ENCODE measurements around the gene GPR158.
A peak's percentile ranks its signal among the peaks of the same experiment; 100 is the strongest.
"Not testable (repeated sequence)": the region's sequence is repeated elsewhere in the genome, so short reads cannot be mapped to it uniquely, and the experiment has no call there.

GPR158 gene, protein sequence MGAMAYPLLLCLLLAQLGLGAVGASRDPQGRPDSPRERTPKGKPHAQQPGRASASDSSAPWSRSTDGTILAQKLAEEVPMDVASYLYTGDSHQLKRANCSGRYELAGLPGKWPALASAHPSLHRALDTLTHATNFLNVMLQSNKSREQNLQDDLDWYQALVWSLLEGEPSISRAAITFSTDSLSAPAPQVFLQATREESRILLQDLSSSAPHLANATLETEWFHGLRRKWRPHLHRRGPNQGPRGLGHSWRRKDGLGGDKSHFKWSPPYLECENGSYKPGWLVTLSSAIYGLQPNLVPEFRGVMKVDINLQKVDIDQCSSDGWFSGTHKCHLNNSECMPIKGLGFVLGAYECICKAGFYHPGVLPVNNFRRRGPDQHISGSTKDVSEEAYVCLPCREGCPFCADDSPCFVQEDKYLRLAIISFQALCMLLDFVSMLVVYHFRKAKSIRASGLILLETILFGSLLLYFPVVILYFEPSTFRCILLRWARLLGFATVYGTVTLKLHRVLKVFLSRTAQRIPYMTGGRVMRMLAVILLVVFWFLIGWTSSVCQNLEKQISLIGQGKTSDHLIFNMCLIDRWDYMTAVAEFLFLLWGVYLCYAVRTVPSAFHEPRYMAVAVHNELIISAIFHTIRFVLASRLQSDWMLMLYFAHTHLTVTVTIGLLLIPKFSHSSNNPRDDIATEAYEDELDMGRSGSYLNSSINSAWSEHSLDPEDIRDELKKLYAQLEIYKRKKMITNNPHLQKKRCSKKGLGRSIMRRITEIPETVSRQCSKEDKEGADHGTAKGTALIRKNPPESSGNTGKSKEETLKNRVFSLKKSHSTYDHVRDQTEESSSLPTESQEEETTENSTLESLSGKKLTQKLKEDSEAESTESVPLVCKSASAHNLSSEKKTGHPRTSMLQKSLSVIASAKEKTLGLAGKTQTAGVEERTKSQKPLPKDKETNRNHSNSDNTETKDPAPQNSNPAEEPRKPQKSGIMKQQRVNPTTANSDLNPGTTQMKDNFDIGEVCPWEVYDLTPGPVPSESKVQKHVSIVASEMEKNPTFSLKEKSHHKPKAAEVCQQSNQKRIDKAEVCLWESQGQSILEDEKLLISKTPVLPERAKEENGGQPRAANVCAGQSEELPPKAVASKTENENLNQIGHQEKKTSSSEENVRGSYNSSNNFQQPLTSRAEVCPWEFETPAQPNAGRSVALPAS (N-terminal part only)

DNA sequence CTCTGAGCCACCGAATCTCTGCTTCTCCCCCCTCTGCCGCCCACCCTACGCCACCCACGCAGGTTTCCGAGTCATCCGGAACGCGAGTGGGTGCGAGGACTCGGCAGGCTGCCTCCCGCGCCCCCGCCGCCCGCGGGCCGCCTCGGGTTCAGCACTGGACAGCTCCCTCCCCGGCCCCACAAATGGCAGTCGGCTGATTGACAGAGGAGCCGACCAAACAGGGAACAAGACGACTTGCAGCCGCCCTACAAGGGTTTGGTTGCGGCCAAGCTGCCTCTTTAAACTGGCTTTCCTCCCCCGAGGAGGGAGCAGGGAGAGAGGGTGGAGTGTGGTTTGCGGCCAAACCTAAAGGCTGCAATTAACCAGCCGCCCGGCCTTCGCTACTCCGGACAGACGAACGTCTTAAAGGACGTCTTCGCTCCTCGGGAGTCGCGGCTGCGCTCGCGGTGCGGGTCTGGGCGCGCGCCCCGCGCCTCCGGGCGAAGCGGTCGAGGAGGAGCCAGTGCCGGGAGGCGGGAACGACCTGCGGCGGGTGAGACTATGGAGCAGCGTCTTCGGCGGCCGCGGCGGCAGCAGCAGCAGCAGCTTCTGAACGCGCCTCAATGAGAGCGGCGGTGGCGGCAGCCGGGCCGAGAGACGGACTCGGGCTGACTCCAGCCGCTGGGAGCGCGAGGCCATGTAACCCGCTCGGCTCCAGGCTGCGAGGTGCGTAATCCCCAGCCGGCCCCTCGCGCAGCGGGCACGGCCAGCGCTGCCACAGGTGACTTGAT, at the start of gene GPR158:
Gene GPR158 (plus strand): TSS at position 541 of the 770 bp plus-strand sequence. CDS start 420 bp downstream, outside the sequence.
- H3K27me3 ChIP-seq (ENCODE audit: control insufficient read depth, insufficient read depth, low read length), result peaks cover 15% of the 10 kb centered on the region
- no peak within 1 kb of the TSS for H3K9ac ChIP-seq (ENCODE audit: low read length)
- H3K4me3 ChIP-seq (ENCODE audit: low read length), result peak within 1 kb of the TSS; percentile 71
- H3K36me3 ChIP-seq (ENCODE audit: control insufficient read depth, insufficient read depth, low read length), result no peaks in the 10 kb centered on the region
- no peaks in the 10 kb centered on the region for H3K4me1 ChIP-seq (ENCODE audit: control insufficient read depth, insufficient read depth, low read length)
- H3K27ac ChIP-seq (ENCODE audit: low read depth, low read length), result no peak within 1 kb of the TSS

DNA sequence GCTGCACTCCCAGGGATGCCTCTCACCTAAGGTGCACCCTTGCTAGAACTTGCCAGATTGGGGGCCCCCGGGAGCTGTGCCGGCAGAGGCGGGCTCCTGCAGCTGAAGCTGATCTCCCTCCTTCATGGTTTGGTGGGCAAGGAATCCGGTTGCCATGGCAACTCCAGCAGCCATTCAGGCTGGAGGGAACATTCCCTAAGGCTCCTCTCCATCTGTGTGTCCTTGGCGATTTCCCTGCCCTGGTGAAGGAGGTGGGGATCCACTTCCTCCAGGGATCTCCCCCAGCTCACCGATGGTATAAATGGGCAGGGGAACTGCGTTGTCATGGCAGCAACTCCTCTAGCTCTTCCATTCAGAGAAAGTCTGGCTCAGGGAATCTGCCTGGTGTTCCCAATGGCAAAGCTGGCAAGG, 49.6 kb upstream of the GPR158 start:
- Histone ChIP-seq H3K4me3 (ENCODE audit: low read length) (no peak overlapping the region), H3K9ac (ENCODE audit: low read length) (no peak overlapping the region), H3K36me3 (ENCODE audit: control insufficient read depth, insufficient read depth, low read length) (no peaks in the 10 kb centered on the region), H3K27ac (ENCODE audit: low read depth, low read length) (no peak overlapping the region), H3K4me1 (ENCODE audit: control insufficient read depth, insufficient read depth, low read length) (no peaks in the 10 kb centered on the region), H3K27me3 (ENCODE audit: control insufficient read depth, insufficient read depth, low read length) (no peaks in the 10 kb centered on the region)

DNA sequence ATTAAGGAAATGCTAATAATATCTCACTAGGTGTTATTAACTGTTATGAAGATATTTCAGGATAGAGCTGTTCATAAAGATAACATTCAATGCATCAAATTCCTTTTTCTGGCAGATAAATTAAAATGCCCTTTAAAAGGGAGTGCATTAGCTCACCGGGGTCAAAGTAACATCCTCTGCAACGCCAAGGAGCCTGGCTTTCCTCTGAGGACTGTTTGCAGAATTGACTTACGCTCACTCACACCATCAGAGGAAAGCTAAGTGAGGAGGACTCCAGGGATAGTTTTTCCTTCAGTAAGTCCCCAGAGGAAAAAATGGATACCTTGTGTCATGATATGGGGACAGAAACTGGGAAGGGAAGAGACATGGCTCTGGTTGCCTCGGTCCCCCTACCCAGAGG, 45.2 kb upstream of the GPR158 start:
- no peaks in the 10 kb centered on the region for H3K36me3 ChIP-seq (ENCODE audit: control insufficient read depth, insufficient read depth, low read length)
- no peak overlapping the region for H3K4me3 ChIP-seq (ENCODE audit: low read length)
- no peaks in the 10 kb centered on the region for H3K27me3 ChIP-seq (ENCODE audit: control insufficient read depth, insufficient read depth, low read length)
- H3K9ac ChIP-seq (ENCODE audit: low read length), result no peak overlapping the region
- H3K27ac ChIP-seq (ENCODE audit: low read depth, low read length), result no peak overlapping the region
- no peaks in the 10 kb centered on the region for H3K4me1 ChIP-seq (ENCODE audit: control insufficient read depth, insufficient read depth, low read length)

DNA sequence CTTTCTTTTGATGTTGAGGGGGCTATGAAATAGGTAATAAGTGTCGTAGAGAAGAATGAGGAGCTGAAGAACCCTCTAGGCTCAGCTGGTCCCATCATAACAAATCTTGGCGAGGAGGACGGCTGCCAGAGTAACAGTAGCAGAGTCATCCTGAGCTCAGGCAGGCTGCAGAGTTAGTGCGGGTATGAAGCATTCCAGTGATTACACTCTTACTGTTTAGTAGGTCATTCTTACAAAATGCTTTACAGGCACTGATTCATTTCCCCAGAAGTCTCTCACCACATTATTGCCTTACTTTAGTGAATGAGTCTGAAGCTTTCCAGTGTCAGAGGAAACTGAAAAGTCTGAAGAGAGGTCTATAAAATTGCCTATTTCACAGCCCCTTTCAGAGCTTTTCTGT, 43.9 kb upstream of the GPR158 start:
- H3K27ac ChIP-seq (ENCODE audit: low read depth, low read length), result no peak overlapping the region
- no peak overlapping the region for H3K9ac ChIP-seq (ENCODE audit: low read length)
- H3K27me3 ChIP-seq (ENCODE audit: control insufficient read depth, insufficient read depth, low read length), result no peaks in the 10 kb centered on the region
- H3K36me3 ChIP-seq (ENCODE audit: control insufficient read depth, insufficient read depth, low read length), result no peaks in the 10 kb centered on the region
- H3K4me3 ChIP-seq (ENCODE audit: low read length), result no peak overlapping the region
- no peaks in the 10 kb centered on the region for H3K4me1 ChIP-seq (ENCODE audit: control insufficient read depth, insufficient read depth, low read length)

DNA sequence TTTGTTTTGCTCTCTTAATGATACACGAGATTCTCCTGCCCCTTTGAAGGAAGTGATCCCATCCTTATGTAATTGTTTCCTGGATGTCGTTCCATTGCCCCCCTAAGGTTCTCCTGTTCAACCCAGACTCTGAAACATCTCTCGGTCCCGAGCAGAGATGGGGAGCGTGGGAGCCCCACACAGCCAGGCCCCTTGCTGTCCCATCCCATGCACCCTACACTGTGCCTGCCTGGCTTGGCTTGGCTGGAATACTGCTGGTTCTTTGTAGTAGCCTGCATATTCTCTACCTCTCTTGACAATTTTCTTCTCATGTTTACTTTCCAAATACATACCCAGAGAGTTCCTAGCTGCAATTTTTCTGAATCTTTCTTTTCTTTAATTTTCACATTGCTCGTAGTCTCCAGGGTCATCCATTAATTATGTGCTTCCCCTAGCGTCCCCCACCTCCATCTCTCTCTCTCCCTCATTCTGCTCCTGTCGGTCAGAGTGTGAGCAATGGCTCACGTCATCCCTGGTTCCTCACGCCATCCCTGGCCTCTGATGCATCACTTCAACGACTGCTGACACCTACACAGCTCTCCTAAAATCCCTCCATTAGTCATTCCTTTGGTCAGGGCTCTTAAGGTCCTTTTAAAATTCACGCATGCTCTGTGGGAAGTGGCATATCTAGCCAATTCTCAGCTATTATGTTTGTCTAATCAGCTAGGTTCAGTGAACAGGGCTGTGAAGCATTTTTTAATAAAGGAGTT, 32.5 kb upstream of the GPR158 start:
- no peaks in the 10 kb centered on the region for H3K36me3 ChIP-seq (ENCODE audit: control insufficient read depth, insufficient read depth, low read length)
- H3K9ac ChIP-seq (ENCODE audit: low read length), result no peak overlapping the region
- no peak overlapping the region for H3K4me3 ChIP-seq (ENCODE audit: low read length)
- H3K27me3 ChIP-seq (ENCODE audit: control insufficient read depth, insufficient read depth, low read length), result no peaks in the 10 kb centered on the region
- no peaks in the 10 kb centered on the region for H3K4me1 ChIP-seq (ENCODE audit: control insufficient read depth, insufficient read depth, low read length)
- H3K27ac ChIP-seq (ENCODE audit: low read depth, low read length), result no peak overlapping the region

DNA sequence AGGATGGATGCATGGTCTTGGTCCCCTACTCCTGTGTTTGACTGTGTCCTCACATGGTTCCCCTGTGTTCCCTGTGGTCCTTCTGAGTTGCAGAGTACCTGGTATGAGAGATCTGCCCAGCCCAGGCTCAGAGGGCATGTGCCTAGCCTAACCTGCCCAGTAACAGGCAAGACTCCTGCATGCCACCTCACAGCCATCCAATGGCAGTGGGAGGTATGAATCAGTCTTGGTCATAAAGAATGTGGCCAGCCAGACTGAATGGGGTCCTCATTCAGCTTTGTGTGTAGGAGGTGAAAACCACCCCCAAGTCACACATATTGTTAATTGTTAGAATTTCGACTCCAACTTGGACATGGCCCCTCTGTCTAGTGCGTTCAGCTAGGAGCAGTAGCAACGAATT, 17.2 kb upstream of the GPR158 start:
- H3K27me3 ChIP-seq (ENCODE audit: control insufficient read depth, insufficient read depth, low read length), result no peaks in the 10 kb centered on the region
- H3K36me3 ChIP-seq (ENCODE audit: control insufficient read depth, insufficient read depth, low read length), result no peaks in the 10 kb centered on the region
- no peak overlapping the region for H3K27ac ChIP-seq (ENCODE audit: low read depth, low read length)
- no peak overlapping the region for H3K4me3 ChIP-seq (ENCODE audit: low read length)
- H3K9ac ChIP-seq (ENCODE audit: low read length), result no peak overlapping the region
- no peaks in the 10 kb centered on the region for H3K4me1 ChIP-seq (ENCODE audit: control insufficient read depth, insufficient read depth, low read length)

DNA sequence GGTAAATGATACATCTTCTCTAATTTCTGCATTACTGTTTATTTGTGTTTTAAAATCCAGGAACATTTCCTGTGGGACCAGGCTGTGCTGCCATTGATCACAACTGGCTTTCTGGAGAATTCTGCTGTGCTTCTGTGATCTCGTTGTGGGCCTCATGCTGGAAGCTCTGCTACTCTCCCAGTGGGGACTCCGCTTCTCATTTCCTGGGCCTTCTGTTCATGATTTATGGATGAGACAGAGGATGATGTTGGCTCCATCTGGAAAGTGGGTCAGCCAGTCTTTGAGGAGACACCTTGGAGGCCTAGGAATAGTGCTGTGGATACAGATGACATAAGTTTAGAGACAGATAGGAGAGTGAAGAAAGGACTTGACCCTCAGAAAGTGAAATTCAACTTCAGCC, 15.2 kb upstream of the GPR158 start:
- Histone ChIP-seq H3K36me3 (ENCODE audit: control insufficient read depth, insufficient read depth, low read length) (no peaks in the 10 kb centered on the region), H3K4me1 (ENCODE audit: control insufficient read depth, insufficient read depth, low read length) (no peaks in the 10 kb centered on the region), H3K9ac (ENCODE audit: low read length) (no peak overlapping the region), H3K27ac (ENCODE audit: low read depth, low read length) (no peak overlapping the region), H3K27me3 (ENCODE audit: control insufficient read depth, insufficient read depth, low read length) (no peaks in the 10 kb centered on the region), H3K4me3 (ENCODE audit: low read length) (no peak overlapping the region)

DNA sequence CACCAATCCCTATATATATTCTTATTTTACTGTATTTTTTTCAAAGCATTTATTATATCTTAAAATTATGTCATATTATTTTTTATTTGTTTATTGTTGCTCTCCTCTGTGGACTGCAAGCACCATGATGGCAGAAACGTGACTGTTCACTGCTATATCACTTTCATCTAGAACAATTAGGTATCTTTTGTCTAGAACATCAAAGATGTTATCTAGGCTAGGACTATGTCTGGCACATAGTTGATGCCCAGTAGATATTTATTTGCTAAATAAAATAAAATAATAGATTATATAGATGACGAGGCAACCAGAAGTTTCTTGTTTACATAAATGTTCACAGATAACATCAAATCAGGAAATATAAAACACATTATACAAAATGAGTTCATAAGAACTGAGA, 12.4 kb upstream of the GPR158 start:
- H3K27me3 ChIP-seq (ENCODE audit: control insufficient read depth, insufficient read depth, low read length), result no peaks in the 10 kb centered on the region
- H3K4me1 ChIP-seq (ENCODE audit: control insufficient read depth, insufficient read depth, low read length), result no peaks in the 10 kb centered on the region
- H3K27ac ChIP-seq (ENCODE audit: low read depth, low read length), result no peak overlapping the region
- no peak overlapping the region for H3K9ac ChIP-seq (ENCODE audit: low read length)
- H3K36me3 ChIP-seq (ENCODE audit: control insufficient read depth, insufficient read depth, low read length), result no peaks in the 10 kb centered on the region
- no peak overlapping the region for H3K4me3 ChIP-seq (ENCODE audit: low read length)

DNA sequence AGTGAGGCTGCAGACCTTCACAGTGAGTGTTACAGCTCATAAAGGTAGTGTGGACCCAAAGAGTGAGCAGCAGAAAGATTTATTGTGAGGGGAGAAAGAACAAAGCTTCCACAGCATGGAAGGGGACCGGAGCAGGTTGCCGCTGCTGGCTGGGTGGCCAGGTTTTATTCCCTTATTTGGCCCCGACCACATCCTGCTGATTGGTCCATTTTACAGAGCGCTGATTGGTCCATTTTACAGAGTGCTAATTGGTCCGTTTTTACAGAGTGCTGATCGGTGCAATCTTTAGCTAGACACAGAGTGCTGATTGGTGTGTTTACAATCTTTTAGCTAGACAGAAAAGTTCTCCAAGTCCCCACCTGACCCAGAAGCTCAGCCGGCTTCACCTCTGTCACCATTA, 11.3 kb upstream of the GPR158 start:
- not testable (repeated sequence) for H3K27ac ChIP-seq (ENCODE audit: low read depth, low read length); H3K4me3 ChIP-seq (ENCODE audit: low read length); H3K27me3 ChIP-seq (ENCODE audit: control insufficient read depth, insufficient read depth, low read length); H3K9ac ChIP-seq (ENCODE audit: low read length); H3K36me3 ChIP-seq (ENCODE audit: control insufficient read depth, insufficient read depth, low read length); H3K4me1 ChIP-seq (ENCODE audit: control insufficient read depth, insufficient read depth, low read length)

DNA sequence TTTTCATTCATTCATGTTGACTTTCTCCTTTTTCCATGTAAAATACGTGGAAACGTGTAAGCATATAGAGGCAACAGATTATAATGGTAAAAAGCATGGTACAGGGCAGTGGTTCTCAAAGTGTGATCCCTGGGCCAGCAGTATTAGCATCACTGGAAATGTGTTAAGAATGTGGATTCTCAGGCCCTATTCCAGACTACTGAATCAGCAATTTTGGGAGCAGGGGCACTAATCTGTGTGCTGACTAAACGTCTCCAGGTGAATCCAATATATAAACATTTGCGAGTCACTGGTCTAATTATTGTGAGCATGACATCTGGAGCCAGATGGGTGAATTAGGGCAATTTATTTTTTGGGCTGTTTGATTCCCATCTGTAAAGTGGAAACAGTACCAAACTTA, 5.1 kb upstream of the GPR158 start:
- H3K4me1 ChIP-seq (ENCODE audit: control insufficient read depth, insufficient read depth, low read length), result no peaks in the 10 kb centered on the region
- H3K27ac ChIP-seq (ENCODE audit: low read depth, low read length), result no peak overlapping the region
- no peak overlapping the region for H3K9ac ChIP-seq (ENCODE audit: low read length)
- no peaks in the 10 kb centered on the region for H3K36me3 ChIP-seq (ENCODE audit: control insufficient read depth, insufficient read depth, low read length)
- no peaks in the 10 kb centered on the region for H3K27me3 ChIP-seq (ENCODE audit: control insufficient read depth, insufficient read depth, low read length)
- no peak overlapping the region for H3K4me3 ChIP-seq (ENCODE audit: low read length)

DNA sequence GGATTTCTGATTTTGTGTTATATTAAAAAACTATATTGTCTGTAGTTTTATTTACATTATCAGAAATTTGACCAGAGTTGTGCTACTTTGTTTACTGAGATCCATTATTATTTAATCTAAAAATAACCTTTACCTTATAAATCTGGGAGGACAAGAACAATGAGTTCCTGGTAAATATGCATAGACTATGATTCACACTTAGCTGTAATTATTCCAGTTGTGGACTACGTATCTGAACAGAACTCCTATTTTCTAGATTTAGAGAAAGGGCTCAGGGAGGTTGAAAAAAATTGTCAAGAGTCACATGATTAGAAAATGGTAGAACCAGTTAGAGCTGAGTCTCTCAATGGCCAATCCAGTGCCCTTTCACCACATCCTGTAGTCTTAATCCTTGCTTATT, 4.2 kb upstream of the GPR158 start:
- H3K36me3 ChIP-seq (ENCODE audit: control insufficient read depth, insufficient read depth, low read length), result no peaks in the 10 kb centered on the region
- no peak overlapping the region for H3K27ac ChIP-seq (ENCODE audit: low read depth, low read length)
- H3K4me1 ChIP-seq (ENCODE audit: control insufficient read depth, insufficient read depth, low read length), result no peaks in the 10 kb centered on the region
- no peak overlapping the region for H3K4me3 ChIP-seq (ENCODE audit: low read length)
- H3K27me3 ChIP-seq (ENCODE audit: control insufficient read depth, insufficient read depth, low read length), result peaks cover under 1% of the 10 kb centered on the region
- no peak overlapping the region for H3K9ac ChIP-seq (ENCODE audit: low read length)

Measured in rectal smooth muscle tissue (tissue), 1 donor.